ENCODE results near the gene COP1. TPM values are rescaled to one million over a fixed set of nuclear protein-coding genes. Genes with fewer than 3 reads are reported as not detected.

Gene COP1
- total and polyA plus RNA-seq, 2 of the 8 experiments (the other 6 are each of a cell fraction or from before 2014, with no cell fraction given) = 26.2 to 44.9 TPM

DNA sequence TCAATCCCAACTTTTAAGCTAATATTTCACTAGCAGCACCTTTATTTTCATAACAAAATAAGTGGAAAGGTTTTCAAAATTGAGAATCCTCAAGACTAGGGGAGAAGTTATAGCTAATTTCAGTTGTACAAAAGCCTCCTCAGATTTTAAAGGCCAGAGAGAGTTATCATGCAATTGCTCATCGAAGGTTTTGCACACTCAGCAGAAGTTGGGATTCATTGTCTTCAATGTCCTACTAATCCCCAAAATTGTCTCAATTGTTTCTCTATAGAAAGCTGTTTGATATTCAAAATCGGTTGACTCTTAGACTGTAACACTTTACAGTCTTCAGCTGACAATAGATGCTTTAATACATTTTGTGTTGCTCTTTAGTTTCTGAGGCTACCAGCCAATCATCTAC, 293.0 kb downstream of the COP1 start:
- Histone ChIP-seq H3K79me1 (ENCODE audit: low read depth, low read length) (no peaks in the 10 kb centered on the region), H3K79me2 (ENCODE audit: control insufficient read depth in 1 of 2, insufficient read depth in 2 of 2, low read length in 2 of 2) (no peaks in the 10 kb centered on the region), H2AFZ (ENCODE audit: low read length) (no peak overlapping the region), H2BK15ac (ENCODE audit: low read length) (no peak overlapping the region), H3K27me3 (replicated peaks in 1 of 4; ENCODE audit: control insufficient read depth in 3 of 4, extremely low read depth in 1 of 4, insufficient read depth in 3 of 4, low read length in 3 of 4) (peaks cover 60 to 89% (median 82%) of the 10 kb centered on the region in 4 experiments), H3K9me3 (ENCODE audit: insufficient read depth in 2 of 2, low read depth in 1 of 2, low read length in 1 of 2) (peaks cover 11 to 13% of the 10 kb centered on the region in 2 experiments), H3K4me2 (ENCODE audit: insufficient read depth in 1 of 2, low read depth in 2 of 2, low read length in 2 of 2) (no peak overlapping the region), H3K4ac (replicated peaks; ENCODE audit: insufficient read length, low read depth, low read length) (no peak overlapping the region), H3K14ac (ENCODE audit: insufficient read length) (no peak overlapping the region), H2BK20ac (ENCODE audit: low read length) (no peak overlapping the region), H2BK120ac (replicated peaks; ENCODE audit: low read depth, low read length) (no peak overlapping the region), H2AK5ac (ENCODE audit: low read depth, low read length) (no peak overlapping the region), H3K27ac (ENCODE audit: low read depth, low read length) (no peak overlapping the region), H3K4me3 (ENCODE audit: extremely low read depth in 1 of 4, insufficient read depth in 2 of 4, low read depth in 3 of 4, low read length in 4 of 4) (no peak overlapping the region), H3K36me3 (ENCODE audit: control insufficient read depth in 2 of 4, insufficient read depth in 4 of 4, low read length in 3 of 4) (peaks cover 0 to 5% (median 0%) of the 10 kb centered on the region in 4 experiments; a peak in 1 of 8 replicates), H2BK12ac (ENCODE audit: low read depth, low read length) (no peak overlapping the region), H3K18ac (ENCODE audit: extremely low read depth, low read length) (no peak overlapping the region), H2BK5ac (ENCODE audit: low read depth, low read length) (no peak overlapping the region), H3K9ac (replicated peaks in 1 of 4; ENCODE audit: extremely low read depth in 1 of 4, low read depth in 3 of 4, low read length in 3 of 4) (no peak overlapping the region), H4K91ac (replicated peaks; ENCODE audit: insufficient read length, low read length) (no peak overlapping the region), H3K23ac (ENCODE audit: insufficient read length) (no peak overlapping the region), H4K8ac (ENCODE audit: extremely low read depth, insufficient read depth, low read length) (no peak overlapping the region), H4K20me1 (replicated peaks in 1 of 2; ENCODE audit: control insufficient read depth in 1 of 2, insufficient read depth in 2 of 2, low read length in 2 of 2) (peaks cover 0 to 8% of the 10 kb centered on the region in 2 experiments), H4K5ac (ENCODE audit: insufficient read length, low read depth, low read length) (no peak overlapping the region), H3K56ac (replicated peaks; ENCODE audit: insufficient read length, low read depth, low read length) (no peak overlapping the region), H3K4me1 (replicated peaks in 1 of 4; ENCODE audit: control insufficient read depth in 3 of 4, insufficient read depth in 4 of 4, low read length in 3 of 4) (peaks cover 0 to 3% (median 0%) of the 10 kb centered on the region in 4 experiments; a peak in 1 of 7 replicates), H3K23me2 (ENCODE audit: low read depth, low read length) (no peaks in the 10 kb centered on the region)
- ChIA-PET POLR2A (ENCODE audit: partially characterized antibody) (interaction anchor here (1.7 kb wide), 1 partner anchor 8 kb away, joined by 4 read pairs; no protein-coding TSS in a partner anchor), CTCF (ENCODE audit: partially characterized antibody) (interaction anchor here (0.8 to 1.1 kb wide), 3 partner anchors 11 to 104 kb away, joined by 3 read pairs; no protein-coding TSS in a partner anchor)
- FAIRE-seq = no peak
- DNase-seq (ENCODE audit: low read depth in 1 of 2, low spot score in 2 of 2) = no peak
- WGBS, 2 experiments (ENCODE audit: extremely low coverage in 1 of 2, insufficient coverage in 1 of 2, insufficient read length in 1 of 2, insufficient replicate concordance in 2 of 2, low coverage in 1 of 2, low lambda C conversion rate in 2 of 2, missing lambda C conversion rate in 1 of 2) = 83% methylated on average over 2 of the region's 2 CpGs; no CpG with 5 or more reads in 1 of the 2 experiments
- TF ChIP-seq HDAC2 (IDR thresholded peaks at IDR 0.05; ENCODE audit: borderline replicate concordance in 1 of 2, low read depth in 2 of 2, low read length in 2 of 2) (no peak), SAP30 (IDR thresholded peaks at IDR 0.05; ENCODE audit: insufficient read depth, insufficient replicate concordance, low read length) (no peak), KDM1A (IDR thresholded peaks at IDR 0.05; ENCODE audit: borderline replicate concordance, low read length) (no peak), RNF2 (IDR thresholded peaks at IDR 0.05; ENCODE audit: borderline replicate concordance, low read depth, low read length, missing control alignments, poor library complexity, severe bottlenecking) (no peak), POU5F1 (IDR thresholded peaks at IDR 0.05; ENCODE audit: low read depth, low read length) (no peak), TAF1 (IDR thresholded peaks at IDR 0.05; ENCODE audit: low read depth, low read length) (no peak), TAF7 (optimal IDR thresholded peaks at IDR 0.05; ENCODE audit: borderline replicate concordance, low read depth, low read length) (no peak), EP300 (IDR thresholded peaks at IDR 0.05; ENCODE audit: borderline replicate concordance in 1 of 2, low read depth in 2 of 2, low read length in 2 of 2) (no peak), CREB1 (IDR thresholded peaks at IDR 0.05) (no peak), SIN3A (conservative IDR thresholded peaks at IDR 0.05 in 1 of 2, IDR thresholded peaks at IDR 0.05 in 1 of 2; ENCODE audit: low read depth in 1 of 2, low read length in 2 of 2) (no peak), KDM5A (IDR thresholded peaks at IDR 0.05; ENCODE audit: low read length) (no peak)
- TF ChIP-seq, protein P1, sequence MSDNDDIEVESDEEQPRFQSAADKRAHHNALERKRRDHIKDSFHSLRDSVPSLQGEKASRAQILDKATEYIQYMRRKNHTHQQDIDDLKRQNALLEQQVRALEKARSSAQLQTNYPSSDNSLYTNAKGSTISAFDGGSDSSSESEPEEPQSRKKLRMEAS (IDR thresholded peaks at IDR 0.05) = no peak
